ENCODE results near the gene MDM2. TPM values are rescaled to one million over a fixed set of nuclear protein-coding genes. Genes with fewer than 3 reads are reported as not detected.

MDM2 gene
- total RNA-seq, 1 experiment from 2014 or later = 97.1 TPM

DNA sequence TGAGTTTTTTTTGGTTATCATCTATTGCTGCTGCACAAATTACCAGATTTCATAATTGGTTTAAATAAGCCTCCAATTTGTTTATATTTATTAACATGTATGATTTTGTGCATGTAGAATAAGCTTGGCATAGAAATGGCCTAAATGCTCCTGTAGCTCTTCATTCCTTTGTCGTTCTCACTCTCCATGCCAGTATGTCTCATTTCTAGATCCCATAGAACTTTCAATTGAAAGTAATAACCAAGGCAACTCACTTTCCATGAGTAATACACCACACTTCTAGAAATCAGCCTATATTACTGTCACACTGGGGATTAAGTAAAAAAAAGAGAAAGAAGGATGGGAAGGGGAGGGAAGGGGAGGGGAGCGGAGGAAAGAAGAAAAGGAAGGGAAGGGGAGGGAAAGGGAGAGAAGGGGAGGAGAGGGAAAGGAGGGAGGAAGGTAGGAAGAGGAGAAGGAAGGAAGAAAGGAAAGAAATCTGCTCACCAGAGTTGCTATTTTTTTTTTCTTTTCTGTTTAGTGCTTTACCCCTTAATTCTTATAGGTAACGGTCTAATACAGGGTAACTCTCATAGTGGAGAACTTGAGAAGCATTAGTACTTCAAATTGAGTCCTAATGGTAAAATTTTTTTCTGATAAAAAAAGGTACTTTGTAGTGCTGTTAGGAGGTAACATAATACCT, 45.6 kb downstream of the MDM2 start:
- no peaks in the 10 kb centered on the region for H3K4me1 Mint-ChIP-seq (ENCODE audit: low read depth, unreplicated experiment)

DNA sequence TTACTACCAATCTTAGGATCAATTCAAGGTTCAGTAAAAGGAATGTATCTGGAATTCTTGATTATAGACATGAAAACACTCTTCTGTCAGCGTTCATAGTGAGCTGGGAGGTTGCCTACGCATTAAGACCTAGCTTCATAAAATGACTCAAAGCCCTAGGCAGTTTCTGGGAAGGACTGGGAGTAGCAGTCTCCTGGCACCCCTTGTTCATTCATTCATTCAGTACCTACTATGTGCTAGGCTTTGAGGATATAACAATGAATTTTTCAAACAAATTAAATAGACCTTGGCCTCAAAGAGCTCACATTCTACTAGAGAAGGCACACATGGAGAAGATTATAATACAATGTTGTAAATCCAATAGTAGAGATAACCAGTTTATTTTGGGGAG, 46.1 kb downstream of the MDM2 start:
- no peaks in the 10 kb centered on the region for H3K27me3 Mint-ChIP-seq (ENCODE audit: unreplicated experiment)
- DNase-seq = no peak
- CTCF ChIA-PET = no interaction called here
- no peak overlapping the region for H3K27ac Mint-ChIP-seq (ENCODE audit: unreplicated experiment)
- intact Hi-C loops (cut with micrococcal nuclease; ENCODE audit: unreplicated experiment) = no loop called here
- TF ChIP-seq, protein P1, sequence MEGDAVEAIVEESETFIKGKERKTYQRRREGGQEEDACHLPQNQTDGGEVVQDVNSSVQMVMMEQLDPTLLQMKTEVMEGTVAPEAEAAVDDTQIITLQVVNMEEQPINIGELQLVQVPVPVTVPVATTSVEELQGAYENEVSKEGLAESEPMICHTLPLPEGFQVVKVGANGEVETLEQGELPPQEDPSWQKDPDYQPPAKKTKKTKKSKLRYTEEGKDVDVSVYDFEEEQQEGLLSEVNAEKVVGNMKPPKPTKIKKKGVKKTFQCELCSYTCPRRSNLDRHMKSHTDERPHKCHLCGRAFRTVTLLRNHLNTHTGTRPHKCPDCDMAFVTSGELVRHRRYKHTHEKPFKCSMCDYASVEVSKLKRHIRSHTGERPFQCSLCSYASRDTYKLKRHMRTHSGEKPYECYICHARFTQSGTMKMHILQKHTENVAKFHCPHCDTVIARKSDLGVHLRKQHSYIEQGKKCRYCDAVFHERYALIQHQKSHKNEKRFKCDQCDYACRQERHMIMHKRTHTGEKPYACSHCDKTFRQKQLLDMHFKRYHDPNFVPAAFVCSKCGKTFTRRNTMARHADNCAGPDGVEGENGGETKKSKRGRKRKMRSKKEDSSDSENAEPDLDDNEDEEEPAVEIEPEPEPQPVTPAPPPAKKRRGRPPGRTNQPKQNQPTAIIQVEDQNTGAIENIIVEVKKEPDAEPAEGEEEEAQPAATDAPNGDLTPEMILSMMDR (IDR thresholded peaks at IDR 0.05; ENCODE audit: unreplicated experiment) = no peak
- H3K4me3 Mint-ChIP-seq (ENCODE audit: low read depth, unreplicated experiment) = no peak overlapping the region
- H3K36me3 Mint-ChIP-seq (ENCODE audit: insufficient read depth, unreplicated experiment) = no peaks in the 10 kb centered on the region
- H3K4me1 Mint-ChIP-seq (ENCODE audit: low read depth, unreplicated experiment) = no peaks in the 10 kb centered on the region
- H3K9me3 Mint-ChIP-seq (ENCODE audit: low read depth, unreplicated experiment) = no peaks in the 10 kb centered on the region
- no TSS peak for BruUV-seq (replicated peaks)

More for the DNA sequence above, 45.6 kb downstream of the MDM2 start:
- H3K9me3 Mint-ChIP-seq (ENCODE audit: low read depth, unreplicated experiment) = no peaks in the 10 kb centered on the region
- no peaks in the 10 kb centered on the region for H3K27me3 Mint-ChIP-seq (ENCODE audit: unreplicated experiment)
- DNase-seq = no peak
- no TSS peak for BruUV-seq (replicated peaks)
- H3K4me3 Mint-ChIP-seq (ENCODE audit: low read depth, unreplicated experiment) = no peak overlapping the region
- H3K36me3 Mint-ChIP-seq (ENCODE audit: insufficient read depth, unreplicated experiment) = no peaks in the 10 kb centered on the region
- TF ChIP-seq, protein P1 (IDR thresholded peaks at IDR 0.05; ENCODE audit: unreplicated experiment) = no peak
- H3K27ac Mint-ChIP-seq (ENCODE audit: unreplicated experiment) = no peak overlapping the region
- intact Hi-C loops (cut with micrococcal nuclease; ENCODE audit: unreplicated experiment) = no loop called here
- CTCF ChIA-PET = interaction anchor here (0.7 kb wide), 1 partner anchor 16 kb away, joined by 5 read pairs; no protein-coding TSS in a partner anchor

DNA sequence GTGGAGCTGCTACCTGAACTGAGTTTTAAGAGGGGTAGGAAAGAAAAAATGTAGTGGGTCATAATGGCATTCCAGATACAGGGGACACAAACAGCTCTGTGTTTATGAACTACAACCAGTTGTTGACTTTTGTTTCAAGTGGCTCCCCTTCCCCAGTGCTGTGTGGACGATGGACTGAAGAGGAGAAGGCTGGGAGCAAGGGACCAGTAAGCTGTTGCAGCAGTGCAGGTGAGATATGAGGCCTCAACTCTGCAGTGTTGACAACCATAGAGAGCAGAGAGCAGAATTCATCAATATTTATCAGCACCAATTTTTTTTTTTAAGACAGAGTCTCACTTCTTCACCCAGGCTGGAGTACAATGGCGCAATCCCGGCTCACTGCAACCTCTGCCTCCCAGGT, 46.6 kb downstream of the MDM2 start:
- no peak overlapping the region for H3K4me3 Mint-ChIP-seq (ENCODE audit: low read depth, unreplicated experiment)
- H3K27ac Mint-ChIP-seq (ENCODE audit: unreplicated experiment) = no peak overlapping the region
- no peaks in the 10 kb centered on the region for H3K4me1 Mint-ChIP-seq (ENCODE audit: low read depth, unreplicated experiment)
- DNase-seq = no peak
- H3K9me3 Mint-ChIP-seq (ENCODE audit: low read depth, unreplicated experiment) = no peaks in the 10 kb centered on the region
- H3K27me3 Mint-ChIP-seq (ENCODE audit: unreplicated experiment) = no peaks in the 10 kb centered on the region
- intact Hi-C loops (cut with micrococcal nuclease; ENCODE audit: unreplicated experiment) = no loop called here
- BruUV-seq (replicated peaks) = no TSS peak
- H3K36me3 Mint-ChIP-seq (ENCODE audit: insufficient read depth, unreplicated experiment) = no peaks in the 10 kb centered on the region
- CTCF ChIA-PET = no interaction called here
- TF ChIP-seq, protein P1 (IDR thresholded peaks at IDR 0.05; ENCODE audit: unreplicated experiment) = no peak

- intact Hi-C loops (cut with micrococcal nuclease; ENCODE audit: unreplicated experiment) = no loop called here
- Mint-ChIP-seq H3K27me3 (ENCODE audit: unreplicated experiment) (no peaks in the 10 kb centered on the region), H3K9me3 (ENCODE audit: low read depth, unreplicated experiment) (no peaks in the 10 kb centered on the region), H3K4me3 (ENCODE audit: low read depth, unreplicated experiment) (no peak overlapping the region), H3K36me3 (ENCODE audit: insufficient read depth, unreplicated experiment) (no peaks in the 10 kb centered on the region), H3K4me1 (ENCODE audit: low read depth, unreplicated experiment) (no peaks in the 10 kb centered on the region), H3K27ac (ENCODE audit: unreplicated experiment) (no peak overlapping the region)
- no peak for DNase-seq
- CTCF ChIA-PET = no interaction called here
- TF ChIP-seq, protein P1 (IDR thresholded peaks at IDR 0.05; ENCODE audit: unreplicated experiment) = no peak
- no TSS peak for BruUV-seq (replicated peaks)
These were observed 47.1 kb downstream of the MDM2 start for GRCh38 chr12:68855111-68855510.
